HEK293 (cell line): Measurements from ENCODE around the gene CDKAL1.

ENCODE experiments used
- CTCF ChIA-PET: fragments of 350-600 bp; formaldehyde crosslinking; extraction: SDS; loops from one replicate; lab custom pipeline; 2021; ENCODE audit warnings: antibody characterized with exemption; lab: Yijun Ruan, JAX
- POLR2A ChIA-PET: fragments of 300-600 bp; formaldehyde crosslinking; extraction: SDS; loops from one replicate; lab custom pipeline; 2020; ENCODE audit warnings: antibody characterized with exemption, inconsistent platforms; lab: Yijun Ruan, JAX
- H3K27ac ChIP-seq: fragments of 200-500 bp; sonication (Bioruptor generic); 2 replicates; pipeline ENCODE4 v1.5.1; 2014; ENCODE audit warnings: low read depth, low read length, control low read depth, inconsistent platforms; ENCODE audit errors: extremely low read depth
- H3K36me3 ChIP-seq, 2 experiments: fragments of 200-500 bp in 1 of 2; sonication (Bioruptor generic) in 1 of 2; 1 replicate in 1 of 2; 2 replicates in 1 of 2; pipeline ENCODE4 v1.5.1; 2014 to 2017; ENCODE audit warnings: inconsistent platforms in 2 of 2, low read length in 2 of 2; ENCODE audit not compliant: control insufficient read depth in 2 of 2, insufficient read depth in 1 of 2
- H3K4me1 ChIP-seq: fragments of 200-500 bp; sonication (Bioruptor generic); 2 replicates; pipeline ENCODE4 v1.5.1; 2014; ENCODE audit warnings: mild to moderate bottlenecking, low read length, inconsistent platforms; ENCODE audit not compliant: control insufficient read depth, insufficient read depth
- H3K4me3 ChIP-seq: 2 replicates; pipeline ENCODE4 v1.5.1; 2011; ENCODE audit warnings: low read depth, mild to moderate bottlenecking, control low read depth, low read length, moderate library complexity
- H3K9me3 ChIP-seq: fragments of 200-500 bp; sonication (Bioruptor generic); 2 replicates; pipeline ENCODE4 v1.5.1; 2014; ENCODE audit warnings: low read depth, low read length, inconsistent platforms; ENCODE audit not compliant: control insufficient read depth, insufficient read depth
- EGR2 ChIP-seq: fragments of 450-650 bp; formaldehyde crosslinking; IDR thresholded peaks from 2 replicates; pipeline ENCODE4 v1.5.1; 2016; ENCODE audit warnings: low read depth, missing biosample characterization, missing genetic modification characterization
- ELK4 ChIP-seq: IDR thresholded peaks from 2 replicates; pipeline ENCODE4 v1.6.1; 2011; ENCODE audit warnings: mild to moderate bottlenecking, low read depth, low read length, borderline replicate concordance
- GLI2 ChIP-seq: fragments of 450-650 bp; formaldehyde crosslinking; IDR thresholded peaks from 2 replicates; pipeline ENCODE4; 2017; ENCODE audit warnings: missing biosample characterization, missing genetic modification characterization, low read depth, borderline replicate concordance
- OVOL3 ChIP-seq: fragments of 450-650 bp; formaldehyde crosslinking; IDR thresholded peaks from 2 replicates; pipeline ENCODE4 v1.5.1; 2016; ENCODE audit warnings: missing biosample characterization, missing genetic modification characterization
- PRDM1 ChIP-seq: fragments of 450-650 bp; formaldehyde crosslinking; IDR thresholded peaks from 2 replicates; pipeline ENCODE4; 2016; ENCODE audit warnings: missing biosample characterization, missing genetic modification characterization
- PRDM4 ChIP-seq: fragments of 450-650 bp; formaldehyde crosslinking; IDR thresholded peaks from 2 replicates; pipeline ENCODE4 v1.5.1; 2017; ENCODE audit warnings: missing biosample characterization, missing genetic modification characterization
- SALL2 ChIP-seq: fragments of 450-650 bp; formaldehyde crosslinking; IDR thresholded peaks from 2 replicates; pipeline ENCODE4 v1.5.0; 2017; ENCODE audit warnings: missing biosample characterization, mild to moderate bottlenecking, missing genetic modification characterization, borderline replicate concordance
- YY1 ChIP-seq: fragments of 450-650 bp; formaldehyde crosslinking; IDR thresholded peaks from 2 replicates; pipeline ENCODE4 v1.5.1; 2018; ENCODE audit warnings: missing biosample characterization, missing genetic modification characterization
- ZBTB10 ChIP-seq: fragments of 450-650 bp; formaldehyde crosslinking; IDR thresholded peaks from 2 replicates; pipeline ENCODE4 v1.5.1; 2016; ENCODE audit warnings: missing biosample characterization, missing genetic modification characterization
- ZBTB44 ChIP-seq: fragments of 450-650 bp; IDR thresholded peaks from 2 replicates; pipeline ENCODE4 v1.5.1; 2018; ENCODE audit warnings: missing biosample characterization, mild to moderate bottlenecking, missing genetic modification characterization
- ZBTB7A ChIP-seq: fragments of 450-650 bp; formaldehyde crosslinking; IDR thresholded peaks from 2 replicates; pipeline ENCODE4 v1.5.1; 2016; ENCODE audit warnings: low read depth, missing biosample characterization, missing genetic modification characterization
- ZFP41 ChIP-seq: fragments of 450-650 bp; formaldehyde crosslinking; IDR thresholded peaks from 2 replicates; pipeline ENCODE4 v1.5.1; 2016; ENCODE audit warnings: missing biosample characterization, missing genetic modification characterization, borderline replicate concordance
- ZNF266 ChIP-seq: fragments of 450-650 bp; formaldehyde crosslinking; IDR thresholded peaks from 2 replicates; pipeline ENCODE4 v1.5.1; 2016; ENCODE audit warnings: missing biosample characterization, missing genetic modification characterization, low read depth
- ZNF335 ChIP-seq: fragments of 450-650 bp; formaldehyde crosslinking; conservative IDR thresholded peaks from 2 replicates; pipeline ENCODE4 v1.5.1; 2016; ENCODE audit warnings: missing biosample characterization, missing genetic modification characterization
- ZNF518A ChIP-seq: fragments of 450-650 bp; formaldehyde crosslinking; conservative IDR thresholded peaks from 2 replicates; pipeline ENCODE4 v1.5.1; 2016; ENCODE audit warnings: low read depth, missing biosample characterization, missing genetic modification characterization
- ZNF561 ChIP-seq: fragments of 450-650 bp; IDR thresholded peaks from 2 replicates; pipeline ENCODE4 v1.5.1; 2018; ENCODE audit warnings: missing biosample characterization, missing genetic modification characterization, borderline replicate concordance
- ZNF791 ChIP-seq: fragments of 450-650 bp; formaldehyde crosslinking; IDR thresholded peaks from 2 replicates; pipeline ENCODE4 v1.5.1; 2016; ENCODE audit warnings: missing biosample characterization, missing genetic modification characterization

CDKAL1 gene

GRCh38 chr6:20575704-20576451 lies 41.6 kb downstream of the CDKAL1 start:
- peaks cover 0 to 7% of the 10 kb centered on the region in 2 experiments; a peak in 1 of 3 replicates for H3K36me3 ChIP-seq
- H3K9me3 ChIP-seq: no peaks in the 10 kb centered on the region
- no peak overlapping the region for H3K27ac ChIP-seq
- H3K4me3 ChIP-seq: no peak overlapping the region
- POLR2A ChIA-PET: interaction anchor here (0.6 kb wide), 1 partner anchor 82 kb away, joined by 3 read pairs; no protein-coding TSS in a partner anchor
- no peak for TF ChIP-seq ZNF335 (tag by site-specific recombination)
- no peak for TF ChIP-seq ZBTB44 (tag by site-specific recombination)
- no peak for TF ChIP-seq GLI2
- TF ChIP-seq YY1 (tag by site-specific recombination): no peak
- TF ChIP-seq ZNF561: no peak
- no peak for TF ChIP-seq ZNF791 (tag by site-specific recombination)
- TF ChIP-seq OVOL3: no peak
- TF ChIP-seq ZNF518A (tag by site-specific recombination): no peak
- no peak for TF ChIP-seq SALL2 (tag by site-specific recombination)
- no peak for TF ChIP-seq EGR2 (tag by site-specific recombination)
- no peak for TF ChIP-seq PRDM1 (tag by site-specific recombination)
- no peak for TF ChIP-seq ZBTB10 (tag by site-specific recombination)
- TF ChIP-seq ELK4: no peak
- no peak for TF ChIP-seq ZFP41 (tag by site-specific recombination)
- TF ChIP-seq ZBTB7A (tag by site-specific recombination): no peak
- TF ChIP-seq PRDM4 (tag by site-specific recombination): no peak
- no peak for TF ChIP-seq ZNF266 (tag by site-specific recombination)
- TF ChIP-seq, all 188 proteins: peak for 0
- peaks cover 17% of the 10 kb centered on the region for H3K4me1 ChIP-seq
- CTCF ChIA-PET: interaction anchor here (1.1 to 1.5 kb wide), 3 partner anchors 10 to 1013 kb away, joined by 3 to 4 read pairs (median 3); no protein-coding TSS in a partner anchor
